SK-MEL-5 (cell line): ENCODE data around the gene RAB4A. TPM values are rescaled to one million over a fixed set of nuclear protein-coding genes. Genes with fewer than 3 reads are reported as not detected.

Experiments used
- DNase-seq: peaks from one replicate; pipeline ENCODE4 v3.0.0-alpha.2; 2016; ENCODE audit warnings: low read depth, low spot score
- in situ Hi-C: cut with HindIII; loops from 2 replicates; pipeline ENCODE4 v1.10.0; 2016; ENCODE audit warnings: low sequenced_read_pairs, high pct_unique_total_duplicates, low pct_unique_long_range_greater_than_20kb
- total RNA-seq: library from RNA; depleted of rRNA; stranded (reverse); fragments of >200 nt; shearing (Covaris generic); gene quantifications from 2 replicates; pipeline ENCODE4 v1.2.3, GENCODE V29; 2014

Gene RAB4A
- total RNA-seq, 1 experiment from 2014 or later = 41.1 TPM

GRCh38 chr1:229263254-229263653, 7.7 kb upstream of the RAB4A start:
- no peak for DNase-seq
- in situ Hi-C loops = no loop called here

- in situ Hi-C loops = no loop called here
- no peak for DNase-seq
These were observed 6.8 kb upstream of the RAB4A start for GRCh38 chr1:229264068-229264467.

- in situ Hi-C loops = no loop called here
- DNase-seq = peak; percentile 16
These were observed 6.4 kb upstream of the RAB4A start for GRCh38 chr1:229264487-229264886.

- no peak for DNase-seq
- in situ Hi-C loops = no loop called here
These were observed 4.6 kb upstream of the RAB4A start for GRCh38 chr1:229266274-229266673.

- in situ Hi-C loops = no loop called here
- no peak for DNase-seq
These were observed 3.9 kb upstream of the RAB4A start for GRCh38 chr1:229266832-229267500.

- in situ Hi-C loops = no loop called here
- DNase-seq = no peak
These were observed 2.4 kb upstream of the RAB4A start for GRCh38 chr1:229268505-229268904.

- peak; percentile 45 for DNase-seq
- in situ Hi-C loops = no loop called here
These were observed 693 bp downstream of the RAB4A start for GRCh38 chr1:229271448-229272159.

- in situ Hi-C loops = no loop called here
- DNase-seq = no peak
These were observed 1.6 kb downstream of the RAB4A start for GRCh38 chr1:229272164-229273158.

GRCh38 chr1:229273507-229274232, 2.8 kb downstream of the RAB4A start:
- in situ Hi-C loops = no loop called here
- peak; percentile 75 for DNase-seq

- no peak for DNase-seq
These were observed 4.1 kb downstream of the RAB4A start for GRCh38 chr1:229275005-229275404.

GRCh38 chr1:229278120-229278741, 7.3 kb downstream of the RAB4A start:
- DNase-seq = no peak
- in situ Hi-C loops = no loop called here

More at GRCh38 chr1:229275005-229275404, 4.1 kb downstream of the RAB4A start:
- in situ Hi-C loops = no loop called here

- DNase-seq = no peak
- in situ Hi-C loops = no loop called here
These were observed 8.3 kb downstream of the RAB4A start for GRCh38 chr1:229279242-229279641.

GRCh38 chr1:229280037-229280828, 9.3 kb downstream of the RAB4A start:
- DNase-seq = no peak
- in situ Hi-C loops = no loop called here

- in situ Hi-C loops = no loop called here
- DNase-seq = no peak
These were observed 10.0 kb downstream of the RAB4A start for GRCh38 chr1:229280921-229281320.

GRCh38 chr1:229281339-229281926, 10.5 kb downstream of the RAB4A start:
- in situ Hi-C loops = no loop called here
- DNase-seq = no peak

GRCh38 chr1:229282295-229282823, 11.4 kb downstream of the RAB4A start:
- in situ Hi-C loops = no loop called here

More at GRCh38 chr1:229282295-229282823, 11.4 kb downstream of the RAB4A start:
- DNase-seq = no peak
